ENCODE data around the gene CGNL1.

The CGNL1 gene

GRCh38 chr15:57332326-57332725 is 44.0 kb upstream of the CGNL1 start:
- no peak for TF ChIP-seq CTCF (IDR thresholded peaks at IDR 0.05; ENCODE audit: control insufficient read depth, extremely low read depth, insufficient read depth)
- DNase-seq (ENCODE audit: low read depth): no peak

GRCh38 chr15:57333487-57333886 is 42.8 kb upstream of the CGNL1 start:
- no peak for DNase-seq (ENCODE audit: low read depth)

More at GRCh38 chr15:57332326-57332725, 44.0 kb upstream of the CGNL1 start:
- H3K4me3 ChIP-seq (ENCODE audit: low read depth, low read length): no peak overlapping the region

GRCh38 chr15:57334257-57334656 is 42.0 kb upstream of the CGNL1 start:
- no peak for DNase-seq (ENCODE audit: low read depth)
- TF ChIP-seq CTCF (IDR thresholded peaks at IDR 0.05; ENCODE audit: control insufficient read depth, extremely low read depth, insufficient read depth): no peak
- no peak overlapping the region for H3K4me3 ChIP-seq (ENCODE audit: low read depth, low read length)

More at GRCh38 chr15:57333487-57333886, 42.8 kb upstream of the CGNL1 start:
- no peak overlapping the region for H3K4me3 ChIP-seq (ENCODE audit: low read depth, low read length)
- no peak for TF ChIP-seq CTCF (IDR thresholded peaks at IDR 0.05; ENCODE audit: control insufficient read depth, extremely low read depth, insufficient read depth)

- TF ChIP-seq CTCF (IDR thresholded peaks at IDR 0.05; ENCODE audit: control insufficient read depth, extremely low read depth, insufficient read depth): no peak
- no peak overlapping the region for H3K4me3 ChIP-seq (ENCODE audit: low read depth, low read length)
- no peak for DNase-seq (ENCODE audit: low read depth)
Observed at GRCh38 chr15:57335293-57335715, 41.0 kb upstream of the CGNL1 start.

GRCh38 chr15:57335719-57336118 is 40.6 kb upstream of the CGNL1 start:
- no peak for TF ChIP-seq CTCF (IDR thresholded peaks at IDR 0.05; ENCODE audit: control insufficient read depth, extremely low read depth, insufficient read depth)
- H3K4me3 ChIP-seq (ENCODE audit: low read depth, low read length): no peak overlapping the region
- no peak for DNase-seq (ENCODE audit: low read depth)

- no peak for TF ChIP-seq CTCF (IDR thresholded peaks at IDR 0.05; ENCODE audit: control insufficient read depth, extremely low read depth, insufficient read depth)
- no peak for DNase-seq (ENCODE audit: low read depth)
- no peak overlapping the region for H3K4me3 ChIP-seq (ENCODE audit: low read depth, low read length)
Observed at GRCh38 chr15:57337868-57338411, 38.4 kb upstream of the CGNL1 start.

GRCh38 chr15:57339321-57339720 is 37.0 kb upstream of the CGNL1 start:
- no peak overlapping the region for H3K4me3 ChIP-seq (ENCODE audit: low read depth, low read length)
- no peak for DNase-seq (ENCODE audit: low read depth)
- no peak for TF ChIP-seq CTCF (IDR thresholded peaks at IDR 0.05; ENCODE audit: control insufficient read depth, extremely low read depth, insufficient read depth)
